COLO668 (cell line): Measurements from ENCODE around the gene RHOT1.
"Not testable (repeated sequence)": the region's sequence is repeated elsewhere in the genome, so short reads cannot be mapped to it uniquely, and the experiment has no call there.

Experiments
- DNase-seq: peaks from one replicate; lab custom pipeline; 2025; ENCODE audit not compliant: unreplicated experiment; lab: John Stamatoyannopoulos, UW

RHOT1 gene

GRCh38 chr17:32223703-32224102 lies 81.4 kb downstream of the RHOT1 start:
- no peak for DNase-seq

- DNase-seq: no peak
These were observed 84.6 kb downstream of the RHOT1 start for GRCh38 chr17:32226886-32227285.

- DNase-seq: no peak
These were observed 85.6 kb downstream of the RHOT1 start for GRCh38 chr17:32227910-32228309.

- DNase-seq: no peak
These were observed 93.3 kb downstream of the RHOT1 start for GRCh38 chr17:32235588-32235987.

- no peak for DNase-seq
These were observed 97.2 kb downstream of the RHOT1 start for GRCh38 chr17:32239456-32239855.

GRCh38 chr17:32240750-32241149 lies 98.4 kb downstream of the RHOT1 start:
- no peak for DNase-seq

GRCh38 chr17:32241640-32242039 lies 99.3 kb downstream of the RHOT1 start:
- no peak for DNase-seq

- DNase-seq: no peak
These were observed 107.2 kb downstream of the RHOT1 start for GRCh38 chr17:32249475-32249874.

- peak; percentile 55 for DNase-seq
These were observed 110.9 kb downstream of the RHOT1 start for GRCh38 chr17:32253117-32253611.

GRCh38 chr17:32256012-32256700 lies 113.9 kb downstream of the RHOT1 start:
- DNase-seq: no peak

- DNase-seq: no peak
These were observed 114.4 kb downstream of the RHOT1 start for GRCh38 chr17:32256701-32257019.

- no peak for DNase-seq
These were observed 116.3 kb downstream of the RHOT1 start for GRCh38 chr17:32258383-32259140.

- no peak for DNase-seq
These were observed 117.3 kb downstream of the RHOT1 start for GRCh38 chr17:32259586-32259985.

GRCh38 chr17:32261417-32261736 lies 119.1 kb downstream of the RHOT1 start:
- no peak for DNase-seq

- no peak for DNase-seq
These were observed 119.7 kb downstream of the RHOT1 start for GRCh38 chr17:32261936-32262510.

- not testable (repeated sequence) for DNase-seq
These were observed 121.2 kb downstream of the RHOT1 start for GRCh38 chr17:32263515-32263914.

GRCh38 chr17:32264140-32264799 lies 122.0 kb downstream of the RHOT1 start:
- no peak for DNase-seq

GRCh38 chr17:32264823-32265191 lies 122.5 kb downstream of the RHOT1 start:
- no peak for DNase-seq

- DNase-seq: peak; percentile 6
These were observed 123.1 kb downstream of the RHOT1 start, which contains the start of gene RHBDL3 for GRCh38 chr17:32265192-32265923. RHBDL3 (plus strand) TSS chr17:32265832; CDS start chr17:32266190, 358 bp downstream.

- no peak for DNase-seq
These were observed 123.7 kb downstream of the RHOT1 start for GRCh38 chr17:32266051-32266388.
